ENCODE measurements around the gene RNF214. TPM values are rescaled to one million over a fixed set of nuclear protein-coding genes. Genes with fewer than 3 reads are reported as not detected.
A peak's percentile ranks its signal among the peaks of the same experiment; 100 is the strongest.

Gene RNF214
- total and polyA plus RNA-seq, 2 of the 13 experiments (the other 11 are each of a cell fraction or from before 2014, with no cell fraction given), result 10.7 to 12.6 TPM

DNA sequence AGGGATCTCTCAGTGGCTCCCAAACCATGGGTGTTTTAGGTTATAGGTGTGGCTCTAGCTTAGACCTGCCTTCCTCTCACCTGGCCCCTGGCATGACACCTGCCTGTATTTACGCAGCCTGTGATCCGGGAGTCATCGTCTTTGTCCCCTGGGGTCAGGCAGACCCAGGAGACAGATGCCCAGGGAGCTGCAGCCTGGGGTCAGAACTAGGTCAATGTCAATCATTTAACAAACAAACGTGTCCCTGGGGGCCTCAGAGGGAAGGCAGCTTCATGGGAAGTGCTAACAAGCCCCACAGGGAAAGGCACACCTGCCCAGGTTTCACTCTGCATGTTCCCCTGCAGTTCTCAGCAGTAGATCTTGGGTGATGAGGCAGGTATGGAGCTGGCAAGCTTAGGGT, 70.6 kb downstream of the RNF214 start (continued):
- TF ChIP-seq ZGPAT (CRISPR knock-in tag; IDR thresholded peaks at IDR 0.05) (peak; percentile 35; the same call in 1 of the 2 replicates), FOXK1 (CRISPR knock-in tag; IDR thresholded peaks at IDR 0.05; ENCODE audit: borderline replicate concordance, low read depth) (0 out of 2 replicates have a peak, but pooled peaks have one; percentile 34), ZNF543 (CRISPR knock-in tag; IDR thresholded peaks at IDR 0.05) (no peak), SNAI1 (CRISPR knock-in tag; IDR thresholded peaks at IDR 0.05; ENCODE audit: borderline replicate concordance) (no peak), HDAC2 (CRISPR knock-in tag; IDR thresholded peaks at IDR 0.05) (0 out of 2 replicates have a peak, but pooled peaks have one; percentile 15), ISL2 (CRISPR knock-in tag; IDR thresholded peaks at IDR 0.05) (0 out of 2 replicates have a peak, but pooled peaks have one; percentile 20), ZNF263 (CRISPR knock-in tag; IDR thresholded peaks at IDR 0.05) (0 out of 2 replicates have a peak, but pooled peaks have one; percentile 19), SAP130 (CRISPR knock-in tag; IDR thresholded peaks at IDR 0.05; ENCODE audit: low read depth) (0 out of 2 replicates have a peak, but pooled peaks have one; percentile 34), MEIS2 (CRISPR knock-in tag; IDR thresholded peaks at IDR 0.05) (0 out of 2 replicates have a peak, but pooled peaks have one; percentile 33), NR2F6 (IDR thresholded peaks at IDR 0.05) (peak; percentile 75), NR2F6 (CRISPR knock-in tag; IDR thresholded peaks at IDR 0.05) (peak; percentile 81), FOXP4 (CRISPR knock-in tag; IDR thresholded peaks at IDR 0.05) (0 out of 2 replicates have a peak, but pooled peaks have one; percentile 40), EEA1 (CRISPR knock-in tag; IDR thresholded peaks at IDR 0.05; ENCODE audit: borderline replicate concordance) (no peak), ELF1 (CRISPR knock-in tag; IDR thresholded peaks at IDR 0.05) (no peak), LCORL (IDR thresholded peaks at IDR 0.05) (no peak), LCORL (CRISPR knock-in tag; IDR thresholded peaks at IDR 0.05) (peak; percentile 54; the same call in 1 of the 2 replicates), TEAD3 (CRISPR knock-in tag; optimal IDR thresholded peaks at IDR 0.05; ENCODE audit: borderline replicate concordance) (peak; percentile 27), PCBP1 (IDR thresholded peaks at IDR 0.05; ENCODE audit: borderline replicate concordance, low read depth, low read length) (no peak), NCOA2 (CRISPR knock-in tag; IDR thresholded peaks at IDR 0.05) (peak; percentile 44), FOXA1 (IDR thresholded peaks at IDR 0.05) (no peak), FOXA1 (CRISPR knock-in tag; IDR thresholded peaks at IDR 0.05) (peak; percentile 48; the same call in 1 of the 2 replicates), ZEB1 (IDR thresholded peaks at IDR 0.05; ENCODE audit: insufficient replicate concordance, low read depth) (peak; percentile 88), RXRA (CRISPR knock-in tag; IDR thresholded peaks at IDR 0.05) (peak; percentile 97), ARNTL (CRISPR knock-in tag; IDR thresholded peaks at IDR 0.05) (peak; percentile 72; the same call in 1 of the 2 replicates), NRL (CRISPR knock-in tag; IDR thresholded peaks at IDR 0.05; ENCODE audit: borderline replicate concordance) (no peak)
- TF ChIP-seq, protein P1, sequence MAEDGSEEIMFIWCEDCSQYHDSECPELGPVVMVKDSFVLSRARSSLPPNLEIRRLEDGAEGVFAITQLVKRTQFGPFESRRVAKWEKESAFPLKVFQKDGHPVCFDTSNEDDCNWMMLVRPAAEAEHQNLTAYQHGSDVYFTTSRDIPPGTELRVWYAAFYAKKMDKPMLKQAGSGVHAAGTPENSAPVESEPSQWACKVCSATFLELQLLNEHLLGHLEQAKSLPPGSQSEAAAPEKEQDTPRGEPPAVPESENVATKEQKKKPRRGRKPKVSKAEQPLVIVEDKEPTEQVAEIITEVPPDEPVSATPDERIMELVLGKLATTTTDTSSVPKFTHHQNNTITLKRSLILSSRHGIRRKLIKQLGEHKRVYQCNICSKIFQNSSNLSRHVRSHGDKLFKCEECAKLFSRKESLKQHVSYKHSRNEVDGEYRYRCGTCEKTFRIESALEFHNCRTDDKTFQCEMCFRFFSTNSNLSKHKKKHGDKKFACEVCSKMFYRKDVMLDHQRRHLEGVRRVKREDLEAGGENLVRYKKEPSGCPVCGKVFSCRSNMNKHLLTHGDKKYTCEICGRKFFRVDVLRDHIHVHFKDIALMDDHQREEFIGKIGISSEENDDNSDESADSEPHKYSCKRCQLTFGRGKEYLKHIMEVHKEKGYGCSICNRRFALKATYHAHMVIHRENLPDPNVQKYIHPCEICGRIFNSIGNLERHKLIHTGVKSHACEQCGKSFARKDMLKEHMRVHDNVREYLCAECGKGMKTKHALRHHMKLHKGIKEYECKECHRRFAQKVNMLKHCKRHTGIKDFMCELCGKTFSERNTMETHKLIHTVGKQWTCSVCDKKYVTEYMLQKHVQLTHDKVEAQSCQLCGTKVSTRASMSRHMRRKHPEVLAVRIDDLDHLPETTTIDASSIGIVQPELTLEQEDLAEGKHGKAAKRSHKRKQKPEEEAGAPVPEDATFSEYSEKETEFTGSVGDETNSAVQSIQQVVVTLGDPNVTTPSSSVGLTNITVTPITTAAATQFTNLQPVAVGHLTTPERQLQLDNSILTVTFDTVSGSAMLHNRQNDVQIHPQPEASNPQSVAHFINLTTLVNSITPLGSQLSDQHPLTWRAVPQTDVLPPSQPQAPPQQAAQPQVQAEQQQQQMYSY (CRISPR knock-in tag; IDR thresholded peaks at IDR 0.05), result no peak

Measured in HepG2 (cell line).